DLD1 (cell line): Measurements from ENCODE around the gene INSIG2.

Source experiments
- in situ Hi-C: cut with HindIII; loops from 2 replicates; pipeline ENCODE4 v1.10.0; 2017; ENCODE audit warnings: low sequenced_read_pairs

INSIG2 gene

DNA sequence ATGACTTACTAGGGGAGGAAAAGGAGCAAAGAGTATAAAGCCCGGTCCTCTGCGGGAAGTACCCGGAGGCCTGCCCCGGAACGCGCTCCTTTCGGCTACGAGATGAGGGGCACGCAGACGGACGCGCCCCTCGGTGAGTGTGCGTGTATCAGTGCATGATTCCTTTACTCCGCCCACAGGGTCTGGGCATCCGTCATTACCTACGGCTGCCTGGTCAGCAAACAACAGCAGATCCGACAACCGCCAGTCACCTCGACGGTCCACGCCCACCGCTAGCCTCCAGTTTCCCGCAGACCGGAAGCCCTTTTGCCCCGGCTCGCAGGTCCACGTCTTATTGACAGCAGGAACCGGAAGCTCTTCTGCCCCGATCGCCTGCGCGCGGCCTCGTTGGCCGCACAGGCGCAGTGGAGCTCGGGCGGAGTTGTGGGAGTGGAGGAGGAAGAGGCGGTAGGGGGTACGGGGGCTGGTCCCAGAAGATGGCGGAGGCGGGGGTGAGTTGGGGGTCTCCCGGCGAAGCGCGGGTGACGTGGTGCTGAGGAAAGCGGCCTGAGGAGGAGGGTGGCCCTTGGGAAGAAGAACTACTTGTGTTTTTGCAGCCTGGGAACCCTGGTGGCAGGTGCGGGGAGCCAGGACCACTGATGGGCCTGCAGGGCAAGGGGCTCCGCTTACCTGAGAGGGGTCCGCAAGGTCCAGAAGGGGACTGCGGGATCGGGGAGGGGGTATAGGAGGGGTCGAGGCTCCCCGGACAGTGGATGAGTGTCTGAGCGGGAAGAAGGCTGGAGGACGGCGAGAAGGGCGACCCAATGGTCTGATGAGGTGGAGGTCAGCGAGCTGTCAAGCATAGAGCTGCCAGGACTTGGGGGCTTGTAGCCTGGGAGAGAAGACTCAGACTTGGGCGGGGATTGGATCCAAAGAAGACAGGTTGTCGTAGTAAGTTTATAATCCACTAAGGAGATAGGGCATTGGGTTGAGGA lies at the start of gene INSIG2:
TSS of gene INSIG2 (plus strand) at position 421 of the 974 bp plus-strand sequence. CDS start 8,086 bp downstream, outside the sequence.
- in situ Hi-C loops: no loop called here

DNA sequence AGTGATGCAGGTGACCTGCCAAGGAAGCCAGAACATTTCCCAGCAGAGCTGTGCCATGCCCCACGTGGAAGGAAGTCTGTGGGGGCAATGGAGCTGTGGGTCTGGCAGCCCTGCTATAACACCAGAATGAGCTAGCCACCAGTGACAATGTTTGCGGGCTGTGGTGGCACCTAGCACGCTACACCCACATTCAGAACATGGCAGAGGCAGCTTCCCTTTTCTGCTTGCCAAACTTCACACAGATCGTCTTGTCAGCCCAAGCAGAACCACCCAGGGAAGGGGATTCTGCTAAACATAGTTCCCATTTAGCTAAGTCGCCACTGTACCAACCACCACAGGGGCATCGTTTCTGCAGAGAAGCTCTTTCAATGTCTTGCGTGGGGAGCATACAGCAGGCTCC lies 47.4 kb upstream of the INSIG2 start:
- in situ Hi-C loops: loop anchor here (25.0 kb wide), 1 partner anchor 821 kb away; no protein-coding TSS in a partner anchor

DNA sequence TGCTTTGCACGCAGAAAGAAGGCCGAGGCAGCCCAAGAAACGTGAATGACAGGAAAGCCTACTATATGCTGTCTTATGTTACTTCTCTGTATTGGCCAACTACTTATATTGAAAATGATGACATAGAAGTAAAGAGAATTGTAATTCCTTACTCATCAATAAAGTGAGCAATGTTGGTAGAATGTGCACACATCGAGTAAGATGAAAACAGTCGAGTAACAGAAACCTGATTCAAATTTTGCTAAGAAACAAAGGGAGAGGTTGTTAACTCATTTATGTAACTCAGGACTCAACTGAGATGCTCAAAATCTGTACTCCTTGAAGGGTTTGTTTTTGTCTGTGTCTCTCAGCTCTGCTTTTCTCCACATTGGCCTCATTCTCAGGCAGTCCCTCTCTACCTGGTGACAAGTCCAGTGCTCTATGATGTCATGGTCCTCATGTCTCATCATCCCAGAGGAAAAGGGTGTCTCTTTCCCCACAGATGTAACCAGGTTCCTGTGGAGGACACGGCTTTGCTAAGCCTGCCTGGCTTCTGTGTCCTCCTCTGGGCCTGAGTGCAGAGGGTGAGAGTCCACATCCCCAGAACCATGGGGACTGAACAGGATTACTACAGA lies 44.1 kb upstream of the INSIG2 start:
- in situ Hi-C loops: loop anchor here (25.0 kb wide), 1 partner anchor 818 kb away; no protein-coding TSS in a partner anchor

DNA sequence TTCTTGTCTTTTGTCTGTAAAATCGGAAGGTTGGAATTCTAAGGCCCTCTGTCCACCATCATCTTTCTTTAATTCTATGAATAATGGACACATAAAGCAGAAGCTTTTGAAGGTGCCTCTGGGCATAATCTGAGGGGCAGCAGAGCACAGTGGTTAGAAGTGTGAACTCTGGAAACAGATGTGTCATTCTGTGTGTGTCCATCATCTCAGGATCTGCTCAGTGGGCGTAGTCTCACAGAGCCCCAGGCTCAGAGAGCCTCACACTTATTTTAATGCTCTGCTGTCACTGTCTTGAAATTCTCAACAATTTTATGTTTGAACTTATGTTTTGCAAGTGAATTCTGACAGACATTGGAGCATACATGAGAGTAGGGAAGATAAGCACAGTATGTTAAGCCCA lies 43.4 kb upstream of the INSIG2 start:
- in situ Hi-C loops: loop anchor here (25.0 kb wide), 1 partner anchor 817 kb away; no protein-coding TSS in a partner anchor

DNA sequence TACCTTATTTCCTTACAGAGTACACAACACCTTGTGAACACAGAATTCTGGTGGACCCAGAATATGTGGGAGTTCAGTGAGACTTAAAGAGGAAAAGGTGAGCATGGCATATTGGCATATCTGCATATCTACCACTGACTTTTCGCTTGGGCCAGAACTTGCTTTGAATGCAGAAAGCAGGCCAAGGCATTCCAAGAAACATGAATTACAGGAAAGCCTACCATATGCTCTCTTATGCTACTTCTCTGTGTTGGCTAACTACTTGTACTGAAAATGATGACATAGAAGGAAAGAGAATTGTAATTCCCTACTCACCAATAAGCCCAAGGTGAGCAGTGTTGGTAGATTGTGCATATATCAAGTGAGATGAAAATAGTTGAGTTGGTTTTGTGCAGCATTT lies 43.0 kb upstream of the INSIG2 start:
- in situ Hi-C loops: loop anchor here (25.0 kb wide), 1 partner anchor 817 kb away; no protein-coding TSS in a partner anchor

DNA sequence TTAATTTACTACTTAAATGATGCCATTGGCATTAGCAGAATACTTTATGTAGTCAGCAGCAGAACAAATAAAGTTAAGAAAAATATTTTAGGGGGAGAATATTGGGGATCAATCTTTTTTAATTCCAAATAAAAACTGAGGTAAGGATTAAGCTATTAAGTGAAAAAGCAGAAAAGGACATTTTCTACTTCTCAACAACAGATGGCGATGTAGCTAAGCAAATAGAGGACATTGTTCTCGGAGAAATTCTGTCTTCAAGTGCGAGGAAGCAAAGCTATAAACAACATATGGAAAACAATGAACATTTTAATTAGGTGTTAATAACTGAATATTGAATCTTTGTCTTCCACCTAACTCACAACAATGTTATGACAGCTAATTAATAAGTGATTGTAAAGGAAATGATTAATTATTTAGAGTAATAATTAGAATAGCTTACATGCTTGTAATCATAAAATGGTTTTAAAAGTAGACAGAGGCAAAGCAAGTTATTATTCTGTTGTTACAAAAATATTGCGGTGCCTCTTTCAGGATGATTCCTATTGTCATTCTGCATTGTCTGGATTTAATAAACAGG lies 41.5 kb upstream of the INSIG2 start:
- in situ Hi-C loops: loop anchor here (25.0 kb wide), 1 partner anchor 816 kb away; no protein-coding TSS in a partner anchor

DNA sequence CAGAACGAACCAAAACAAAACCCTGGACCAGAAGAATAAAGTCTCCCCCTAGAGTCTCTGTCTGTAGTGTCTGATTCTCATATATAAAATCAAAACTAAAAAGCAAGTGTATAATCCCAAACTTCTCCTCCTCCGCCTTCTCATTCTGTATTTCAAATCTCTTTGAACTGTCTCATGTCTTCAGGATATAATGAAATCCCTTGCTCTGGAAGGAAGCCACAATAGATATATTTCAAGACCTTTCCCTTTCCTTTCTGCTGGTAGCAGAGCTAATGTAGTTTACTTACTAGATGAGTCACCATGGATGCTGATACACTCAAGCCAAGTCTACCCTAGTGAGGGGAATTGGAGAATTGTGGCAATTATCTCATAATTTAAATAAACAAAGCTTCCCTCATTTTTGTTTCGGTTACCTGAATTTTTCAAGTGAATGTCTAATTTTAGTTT lies 40.9 kb upstream of the INSIG2 start:
- in situ Hi-C loops: loop anchor here (25.0 kb wide), 1 partner anchor 815 kb away; no protein-coding TSS in a partner anchor

DNA sequence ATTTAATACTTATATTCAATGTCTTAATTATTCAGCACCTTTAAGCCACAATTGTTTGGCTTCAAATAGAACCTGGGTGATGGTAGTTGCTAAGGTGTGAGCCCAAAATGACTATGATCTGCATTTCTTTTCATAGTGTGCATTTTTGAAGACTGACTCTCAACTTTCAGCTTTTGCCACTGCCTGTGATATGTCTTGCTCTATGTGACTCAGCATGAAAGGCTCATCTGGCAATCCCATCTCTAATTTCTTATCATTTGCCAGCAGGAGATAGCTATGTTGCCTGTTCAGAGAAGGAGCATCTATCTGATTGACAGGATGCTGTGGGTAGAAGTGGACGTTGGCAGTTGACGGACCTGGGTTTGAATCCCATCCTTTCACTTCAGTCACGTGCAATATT lies 39.9 kb upstream of the INSIG2 start:
- in situ Hi-C loops: loop anchor here (25.0 kb wide), 1 partner anchor 814 kb away; no protein-coding TSS in a partner anchor

DNA sequence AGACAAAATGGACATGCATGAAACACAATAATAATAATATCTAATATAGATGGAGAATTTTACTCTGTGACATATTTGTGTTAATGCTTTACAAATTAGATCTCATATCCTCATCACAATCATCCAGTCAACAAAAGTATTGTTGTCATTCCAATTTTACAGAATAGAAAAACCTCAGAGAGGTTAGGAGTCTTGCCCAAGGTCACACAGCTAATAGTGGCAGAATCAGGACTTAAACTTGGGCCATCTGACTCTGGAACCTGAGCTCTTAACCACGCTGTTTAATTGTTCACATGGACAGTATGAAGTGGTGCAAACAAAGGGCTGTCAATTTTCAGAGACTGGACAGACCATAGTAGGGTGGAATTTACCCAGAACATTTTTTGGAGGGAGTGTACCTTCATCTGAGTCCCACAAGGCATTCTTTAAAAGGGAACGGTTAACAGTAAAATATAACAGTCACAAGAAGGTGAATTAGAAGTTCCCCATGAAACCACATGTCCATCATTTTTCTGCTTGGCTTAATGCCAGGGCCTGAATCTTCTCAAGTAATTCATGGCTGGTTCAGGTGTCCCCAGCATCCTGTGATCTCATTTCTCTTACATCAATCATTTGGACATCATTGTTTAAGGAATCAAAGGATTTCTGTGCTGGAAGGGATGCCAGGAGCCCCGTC lies 39.0 kb upstream of the INSIG2 start:
- in situ Hi-C loops: loop anchor here (25.0 kb wide), 1 partner anchor 813 kb away; no protein-coding TSS in a partner anchor

DNA sequence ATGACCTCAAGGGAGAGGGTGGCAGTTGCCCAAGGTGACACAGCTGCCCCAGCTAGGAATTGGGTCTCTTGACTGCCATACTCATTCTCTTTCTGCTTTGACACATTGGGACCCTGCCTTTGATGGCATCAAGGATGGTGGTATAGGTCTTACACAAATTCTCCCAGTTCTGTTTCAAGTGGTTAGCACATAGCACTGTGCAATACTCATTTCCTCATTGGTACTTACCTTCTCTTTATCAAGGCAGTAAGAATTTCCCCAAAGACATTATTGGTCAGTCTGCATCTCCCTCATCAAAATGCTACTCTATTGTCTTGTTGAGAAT lies 38.5 kb upstream of the INSIG2 start:
- in situ Hi-C loops: loop anchor here (25.0 kb wide), 1 partner anchor 813 kb away; no protein-coding TSS in a partner anchor

DNA sequence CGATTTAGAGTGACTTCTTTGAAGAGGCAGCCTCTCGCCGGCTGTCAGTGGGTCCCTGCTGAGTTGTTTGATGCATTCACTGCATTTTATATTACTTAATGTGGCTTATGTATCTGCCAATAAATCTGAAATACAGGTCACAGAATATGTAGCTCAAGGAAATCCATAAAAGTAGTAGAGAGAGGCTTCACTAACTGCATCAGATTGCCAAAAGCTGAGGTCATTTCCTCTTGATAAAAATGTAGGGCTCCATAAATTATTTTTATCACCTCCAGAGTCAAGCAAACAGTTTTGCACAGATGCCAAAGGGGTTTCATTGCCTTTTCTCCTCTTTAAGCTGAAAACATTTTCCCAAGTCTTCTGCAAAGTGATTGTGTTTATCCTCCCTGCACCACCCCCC lies 37.9 kb upstream of the INSIG2 start:
- in situ Hi-C loops: no loop called here

DNA sequence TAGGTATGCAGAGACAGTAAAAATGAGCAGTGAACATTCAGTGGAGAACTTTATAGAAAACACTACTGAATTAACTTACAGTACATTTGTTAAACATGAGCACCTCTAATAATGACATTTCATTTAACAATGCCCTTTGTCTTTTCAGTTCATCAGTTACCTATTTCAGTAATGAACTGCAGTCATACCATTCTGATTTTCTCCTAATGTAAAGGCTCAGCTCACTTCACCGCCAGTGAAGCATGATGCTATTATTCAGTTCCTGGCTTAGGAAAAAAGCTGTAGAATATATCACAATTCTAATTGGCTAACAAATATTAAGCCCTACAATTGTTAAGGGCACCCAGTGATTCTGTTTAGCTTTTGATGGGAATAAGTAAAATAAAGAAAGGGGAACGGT lies 37.3 kb upstream of the INSIG2 start:
- in situ Hi-C loops: no loop called here

DNA sequence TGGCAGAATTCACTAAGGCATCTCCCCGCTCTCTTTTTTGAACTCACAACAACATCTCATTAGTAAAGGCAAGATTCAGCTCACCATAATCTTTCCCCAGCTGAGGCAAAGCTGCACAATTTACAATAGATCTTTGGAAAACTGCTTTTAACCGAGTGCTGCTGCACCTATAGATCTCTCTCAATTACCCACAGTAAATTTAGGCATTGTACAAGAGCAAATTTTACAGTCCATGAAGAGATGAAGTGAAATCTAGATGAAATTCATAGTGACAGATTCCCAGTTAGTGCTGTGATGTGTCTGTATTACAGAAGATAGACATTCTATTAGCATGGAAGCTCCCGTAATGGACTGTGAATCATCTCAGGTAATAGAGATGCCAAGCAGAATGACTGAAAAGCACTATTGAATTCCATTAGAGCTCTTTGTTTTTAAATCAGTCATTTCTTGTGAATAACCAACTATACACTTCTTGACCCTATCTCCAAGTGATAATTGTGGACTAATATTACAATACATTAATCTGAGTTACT lies 36.4 kb upstream of the INSIG2 start:
- in situ Hi-C loops: no loop called here

DNA sequence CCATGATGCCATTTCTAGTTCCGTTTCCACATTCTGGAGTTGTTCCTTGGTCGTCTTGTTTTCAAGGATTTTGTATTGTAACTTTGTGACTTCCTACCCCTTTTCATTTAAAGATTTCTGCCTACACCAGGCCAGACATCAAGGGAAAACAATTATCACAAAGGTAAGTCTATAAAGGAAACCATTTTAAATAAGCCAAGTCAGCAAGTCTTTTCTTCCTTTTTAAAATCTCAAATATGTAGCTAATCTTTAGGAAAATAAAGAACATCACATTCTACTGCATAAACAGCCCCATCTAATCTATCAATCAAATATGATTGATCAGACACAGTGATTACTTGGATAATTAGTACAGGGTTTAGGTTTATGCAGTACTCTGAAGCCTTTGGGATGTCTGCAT lies 35.8 kb upstream of the INSIG2 start:
- in situ Hi-C loops: no loop called here

DNA sequence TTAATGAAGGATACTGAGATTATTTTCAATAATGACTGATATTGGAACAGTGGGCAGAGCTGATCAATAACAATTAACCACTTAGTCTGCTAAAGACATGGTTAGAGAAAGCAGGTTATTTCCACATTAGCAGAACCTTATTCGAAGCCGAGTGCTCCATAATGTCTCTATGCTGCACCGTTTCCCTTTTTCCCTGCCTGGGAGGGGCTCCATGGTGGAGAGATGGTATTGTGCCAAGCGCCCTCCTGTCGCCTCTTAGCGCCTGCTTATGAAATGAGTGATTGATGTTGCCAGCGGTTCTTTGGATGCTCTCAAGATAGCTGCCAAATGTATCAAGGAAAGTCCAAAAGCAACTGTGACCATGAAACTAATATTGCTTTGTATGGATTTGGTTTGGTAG lies 34.6 kb upstream of the INSIG2 start:
- in situ Hi-C loops: no loop called here

DNA sequence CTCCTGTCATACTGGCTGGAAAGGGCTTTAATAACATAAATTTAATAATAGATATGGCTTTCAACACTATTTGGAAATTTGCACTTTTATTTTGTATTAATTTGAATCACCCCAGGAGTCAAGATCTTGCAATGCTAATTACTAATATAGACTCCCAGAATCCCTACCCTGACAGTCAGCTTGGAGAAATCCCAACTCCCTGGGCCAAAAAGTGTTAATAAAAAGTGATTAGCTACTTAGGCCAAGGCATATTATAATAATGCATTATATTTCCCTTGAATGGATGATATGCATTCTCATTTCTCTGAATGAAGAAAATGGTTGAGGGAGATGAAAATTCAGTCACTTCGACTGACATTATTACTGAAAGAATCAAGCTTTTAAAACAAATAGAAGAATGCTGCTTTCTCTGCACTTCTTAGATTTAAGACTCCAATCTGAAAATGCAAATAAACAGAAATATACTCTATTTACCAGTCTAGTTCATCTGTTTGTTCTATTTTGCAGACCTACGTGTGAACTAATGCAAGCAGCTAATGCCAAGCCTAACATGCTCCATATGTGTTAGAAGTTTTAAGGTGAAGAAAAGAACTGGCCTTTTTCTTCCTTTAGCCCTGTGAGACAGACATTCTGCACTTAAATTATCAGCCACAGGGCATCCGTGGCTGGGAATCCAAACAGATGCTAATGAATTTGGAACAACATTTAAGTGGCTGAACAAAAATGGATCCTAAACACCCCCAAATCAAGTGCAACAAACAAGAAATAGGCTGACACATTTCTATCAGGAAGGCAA lies 33.9 kb upstream of the INSIG2 start:
- in situ Hi-C loops: no loop called here

DNA sequence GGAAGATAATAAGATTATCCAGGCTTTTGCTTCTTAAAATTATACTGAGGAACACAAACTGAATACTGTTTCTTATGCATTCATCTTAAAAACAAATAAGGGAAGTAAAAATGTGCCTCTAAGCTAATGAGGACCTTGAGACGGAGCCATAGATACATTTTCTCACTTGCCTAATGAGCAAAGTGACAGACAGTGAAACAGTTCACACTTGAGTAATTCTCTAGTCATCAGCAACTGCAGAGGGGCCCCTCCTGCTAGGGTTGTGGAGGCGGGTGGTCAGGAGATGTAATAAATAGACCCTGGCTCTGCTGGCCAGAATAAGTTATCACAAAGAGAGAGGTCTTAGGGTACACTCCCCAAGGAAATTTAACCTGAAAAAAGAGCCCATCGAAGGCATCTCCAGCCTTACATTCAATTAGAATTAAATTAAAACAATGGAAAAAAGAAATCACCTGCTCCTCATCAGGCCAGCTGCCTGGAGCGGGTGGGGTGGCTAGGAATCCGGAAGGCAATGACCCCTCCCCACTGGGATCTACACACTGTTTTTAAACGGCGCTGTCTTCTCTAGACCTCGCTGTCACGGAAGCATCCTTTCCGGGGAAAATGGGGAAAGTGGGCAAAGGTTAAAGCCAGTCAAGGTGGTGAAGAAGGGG lies 32.6 kb upstream of the INSIG2 start:
- in situ Hi-C loops: no loop called here

DNA sequence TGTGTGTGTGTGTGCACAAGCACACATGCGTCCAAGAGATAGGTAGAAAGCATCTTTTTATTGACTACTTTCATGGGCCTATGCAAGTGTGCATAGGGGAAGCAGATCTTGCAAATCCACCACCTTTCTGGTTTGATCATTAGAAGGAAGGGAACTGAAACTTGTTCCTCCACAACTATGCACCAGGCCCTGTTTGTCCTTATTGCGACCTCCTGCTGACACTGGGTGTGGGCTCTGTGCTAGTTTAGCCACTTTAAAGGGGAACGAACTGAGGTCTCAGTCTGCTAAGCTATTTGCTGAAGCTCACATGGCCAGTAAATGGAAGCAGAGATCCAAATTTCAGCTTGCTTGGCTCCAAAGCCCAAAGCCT lies 32.1 kb upstream of the INSIG2 start:
- in situ Hi-C loops: no loop called here

DNA sequence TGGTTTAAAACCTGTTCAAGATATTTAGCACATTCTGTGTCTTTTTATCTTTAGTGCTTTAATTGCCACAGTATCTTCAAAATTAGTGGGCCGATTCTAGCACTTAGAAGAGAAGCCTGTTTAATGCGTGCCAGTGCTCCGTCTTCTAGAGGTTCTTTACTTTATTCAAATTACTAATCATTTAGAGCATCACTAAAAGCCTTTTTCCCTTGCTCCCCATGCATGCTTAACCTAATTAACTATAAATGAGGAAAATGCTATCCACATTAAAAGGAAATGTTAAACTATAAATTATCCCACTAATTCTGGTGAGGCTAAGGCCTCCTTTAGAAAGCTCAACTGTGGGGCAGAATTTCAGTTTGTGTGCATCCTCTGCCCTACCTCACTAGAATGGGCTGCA lies 31.5 kb upstream of the INSIG2 start:
- in situ Hi-C loops: no loop called here
